ENCODE measurements around the gene KXD1.
A peak's percentile ranks its signal among the peaks of the same experiment; 100 is the strongest.
"Not testable (repeated sequence)": the region's sequence is repeated elsewhere in the genome, so short reads cannot be mapped to it uniquely, and the experiment has no call there.

KXD1 gene

GRCh38 chr19:18536475-18536874 lies 21.2 kb upstream of the KXD1 start:
- DNase-seq = no peak
- no peak for ATAC-seq

- DNase-seq = no peak
- no peak for ATAC-seq
Observed at GRCh38 chr19:18537431-18537830, 20.2 kb upstream of the KXD1 start.

GRCh38 chr19:18538115-18538514 lies 19.6 kb upstream of the KXD1 start:
- DNase-seq (no peak), ATAC-seq (no peak)

- ATAC-seq (no peak), DNase-seq (no peak)
Observed at GRCh38 chr19:18539372-18539771, 18.3 kb upstream of the KXD1 start.

- ATAC-seq, DNase-seq: not testable (repeated sequence)
Observed at GRCh38 chr19:18540200-18540599, 17.5 kb upstream of the KXD1 start.

- peak; percentile 19 for ATAC-seq
- peak; percentile 23 for DNase-seq
Observed at GRCh38 chr19:18541258-18541991, 16.2 kb upstream of the KXD1 start.

- ATAC-seq (no peak), DNase-seq (no peak)
Observed at GRCh38 chr19:18541992-18542940, 15.4 kb upstream of the KXD1 start.

- DNase-seq = peak; percentile 96
Observed at GRCh38 chr19:18542941-18543813, 14.5 kb upstream of the KXD1 start, which contains the start of gene FKBP8. TSS of gene FKBP8 (minus strand) at chr19:18543573. CDS start at chr19:18541970, 1,603 bp downstream.

GRCh38 chr19:18543814-18544475 lies 13.7 kb upstream of the KXD1 start:
- peak; percentile 89 for ATAC-seq
- peak; percentile 81 for DNase-seq

More at GRCh38 chr19:18542941-18543813, 14.5 kb upstream of the KXD1 start, which contains the start of gene FKBP8:
- ATAC-seq = peak; percentile 95

GRCh38 chr19:18551631-18552030 lies 6.0 kb upstream of the KXD1 start:
- ATAC-seq (no peak), DNase-seq (no peak)

- DNase-seq = no peak
- ATAC-seq = no peak
Observed at GRCh38 chr19:18558202-18558555, 509 bp downstream of the KXD1 start.

- no peak for ATAC-seq
- DNase-seq = no peak
Observed at GRCh38 chr19:18558604-18559003, 934 bp downstream of the KXD1 start.

- ATAC-seq (no peak), DNase-seq (no peak)
Observed at GRCh38 chr19:18559685-18560084, 2.0 kb downstream of the KXD1 start.

- DNase-seq (no peak), ATAC-seq (no peak)
Observed at GRCh38 chr19:18562086-18562485, 4.4 kb downstream of the KXD1 start.

GRCh38 chr19:18566953-18567352 lies 9.3 kb downstream of the KXD1 start:
- ATAC-seq = no peak
- DNase-seq = no peak

- no peak for DNase-seq
- ATAC-seq = no peak
Observed at GRCh38 chr19:18568367-18568766, 10.7 kb downstream of the KXD1 start.

- DNase-seq (peak; percentile 99), ATAC-seq (peak; percentile 93)
Observed at GRCh38 chr19:18571564-18572344, 14.1 kb downstream of the KXD1 start, which contains the start of gene UBA52. TSS of gene UBA52 (plus strand) at chr19:18571857. CDS start at chr19:18573301, 1,444 bp downstream.

- ATAC-seq = no peak
- no peak for DNase-seq
Observed at GRCh38 chr19:18574691-18575291, 17.1 kb downstream of the KXD1 start.

- ATAC-seq = no peak
- no peak for DNase-seq
Observed at GRCh38 chr19:18576383-18576782, 18.7 kb downstream of the KXD1 start.

GRCh38 chr19:18577365-18577914 lies 19.8 kb downstream of the KXD1 start:
- DNase-seq (no peak), ATAC-seq (no peak)

Measured in stimulated activated naive CD8-positive, alpha-beta T cell treated with anti-CD3 and anti-CD28 coated beads, Interleukin-15, Interleukin-2, amounts not matched to agents 100 U/mL and 50 U/mL, for 24 hours (primary cell).